Gastroesophageal sphincter (tissue), 3 donors: ENCODE data around the gene NBDY.

Source experiments
- POLR2A ChIP-seq, 2 donors: fragments of 450-650 bp; IDR thresholded peaks; one replicate each; pipeline ENCODE4 v1.6.1; 2017; ENCODE audit warnings: antibody characterized with exemption in 2 of 2, mild to moderate bottlenecking in 2 of 2, moderate library complexity in 1 of 2
- TF ChIP-seq, protein P1 (sequence below), 4 experiments: fragments of 200-600 bp in 2 of 4; fragments of 450-650 bp in 2 of 4; sonication (generic) in 1 of 4; IDR thresholded peaks; one replicate each; pipeline ENCODE4 v1.5.1; 2017 to 2019; ENCODE audit warnings: antibody characterized with exemption in 4 of 4, mild to moderate bottlenecking in 2 of 4, moderate library complexity in 2 of 4

DNA sequence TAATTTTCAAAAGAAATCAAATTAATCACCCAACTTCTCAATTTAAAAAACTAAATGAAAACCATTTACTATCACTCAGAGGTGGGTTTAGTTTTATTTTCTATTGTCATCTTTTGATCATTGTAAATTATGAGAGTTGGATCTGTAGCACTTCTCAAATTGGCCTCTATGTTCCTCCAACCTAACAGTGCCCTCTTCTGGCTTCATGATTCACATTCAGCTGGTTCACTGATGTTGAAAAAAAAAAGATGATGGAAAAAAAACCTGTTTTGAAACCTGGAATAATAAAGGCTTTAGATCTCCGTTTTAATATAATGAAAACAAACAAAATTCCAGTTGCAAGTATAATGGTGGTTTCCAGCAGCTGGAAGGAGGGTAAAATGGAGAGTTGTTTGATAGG lies 2.4 kb upstream of the NBDY start:
- TF ChIP-seq, protein P1, sequence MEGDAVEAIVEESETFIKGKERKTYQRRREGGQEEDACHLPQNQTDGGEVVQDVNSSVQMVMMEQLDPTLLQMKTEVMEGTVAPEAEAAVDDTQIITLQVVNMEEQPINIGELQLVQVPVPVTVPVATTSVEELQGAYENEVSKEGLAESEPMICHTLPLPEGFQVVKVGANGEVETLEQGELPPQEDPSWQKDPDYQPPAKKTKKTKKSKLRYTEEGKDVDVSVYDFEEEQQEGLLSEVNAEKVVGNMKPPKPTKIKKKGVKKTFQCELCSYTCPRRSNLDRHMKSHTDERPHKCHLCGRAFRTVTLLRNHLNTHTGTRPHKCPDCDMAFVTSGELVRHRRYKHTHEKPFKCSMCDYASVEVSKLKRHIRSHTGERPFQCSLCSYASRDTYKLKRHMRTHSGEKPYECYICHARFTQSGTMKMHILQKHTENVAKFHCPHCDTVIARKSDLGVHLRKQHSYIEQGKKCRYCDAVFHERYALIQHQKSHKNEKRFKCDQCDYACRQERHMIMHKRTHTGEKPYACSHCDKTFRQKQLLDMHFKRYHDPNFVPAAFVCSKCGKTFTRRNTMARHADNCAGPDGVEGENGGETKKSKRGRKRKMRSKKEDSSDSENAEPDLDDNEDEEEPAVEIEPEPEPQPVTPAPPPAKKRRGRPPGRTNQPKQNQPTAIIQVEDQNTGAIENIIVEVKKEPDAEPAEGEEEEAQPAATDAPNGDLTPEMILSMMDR (IDR thresholded peaks at IDR 0.05) = peak; percentile 20 to 65 (median 42)
- TF ChIP-seq POLR2A (IDR thresholded peaks at IDR 0.05) = no peak
